H1 (cell line): ENCODE measurements around the gene VPS51.

Experiments used
- ZNF274 ChIP-seq: IDR thresholded peaks from 2 replicates; pipeline ENCODE4 v1.7.0; 2012; ENCODE audit warnings: low read length, borderline replicate concordance; ENCODE audit errors: extremely low read depth
- TF ChIP-seq, protein P1 (sequence below), 3 experiments: IDR thresholded peaks; 1 replicate in 2 of 3; 2 replicates in 1 of 3; pipeline versions ENCODE4 v1.5.1 to v1.6.1; 2011; ENCODE audit warnings: low read length in 3 of 3, mild to moderate bottlenecking in 3 of 3, inconsistent platforms in 2 of 3, low read depth in 1 of 3, moderate library complexity in 1 of 3; ENCODE audit not compliant: insufficient read depth in 1 of 3; ENCODE audit errors: control extremely low read depth in 1 of 3

DNA sequence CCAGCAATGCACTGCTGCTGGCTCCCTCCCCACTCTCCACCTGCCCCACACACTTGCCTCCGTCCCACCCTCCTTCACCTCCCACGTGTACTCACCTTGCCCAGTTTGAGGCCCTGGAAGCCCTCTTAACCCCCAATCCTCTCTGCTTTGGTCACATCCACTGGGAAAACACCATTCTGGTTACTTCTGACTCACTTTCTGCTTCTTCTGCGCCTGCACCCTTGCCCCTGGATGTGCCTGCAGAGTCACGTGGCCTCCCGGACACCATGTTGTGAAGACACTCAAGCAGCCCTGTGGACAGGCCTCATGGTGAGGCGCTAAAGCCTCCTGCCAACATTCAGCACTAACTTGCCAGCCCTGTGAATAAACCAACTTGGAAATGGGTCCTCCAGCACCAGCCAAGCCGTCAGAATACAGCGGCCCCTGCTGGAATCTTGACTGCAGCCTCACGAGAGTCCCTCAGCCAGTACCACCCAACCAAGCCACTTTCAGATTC is 35.1 kb upstream of the VPS51 start:
- TF ChIP-seq, protein P1, sequence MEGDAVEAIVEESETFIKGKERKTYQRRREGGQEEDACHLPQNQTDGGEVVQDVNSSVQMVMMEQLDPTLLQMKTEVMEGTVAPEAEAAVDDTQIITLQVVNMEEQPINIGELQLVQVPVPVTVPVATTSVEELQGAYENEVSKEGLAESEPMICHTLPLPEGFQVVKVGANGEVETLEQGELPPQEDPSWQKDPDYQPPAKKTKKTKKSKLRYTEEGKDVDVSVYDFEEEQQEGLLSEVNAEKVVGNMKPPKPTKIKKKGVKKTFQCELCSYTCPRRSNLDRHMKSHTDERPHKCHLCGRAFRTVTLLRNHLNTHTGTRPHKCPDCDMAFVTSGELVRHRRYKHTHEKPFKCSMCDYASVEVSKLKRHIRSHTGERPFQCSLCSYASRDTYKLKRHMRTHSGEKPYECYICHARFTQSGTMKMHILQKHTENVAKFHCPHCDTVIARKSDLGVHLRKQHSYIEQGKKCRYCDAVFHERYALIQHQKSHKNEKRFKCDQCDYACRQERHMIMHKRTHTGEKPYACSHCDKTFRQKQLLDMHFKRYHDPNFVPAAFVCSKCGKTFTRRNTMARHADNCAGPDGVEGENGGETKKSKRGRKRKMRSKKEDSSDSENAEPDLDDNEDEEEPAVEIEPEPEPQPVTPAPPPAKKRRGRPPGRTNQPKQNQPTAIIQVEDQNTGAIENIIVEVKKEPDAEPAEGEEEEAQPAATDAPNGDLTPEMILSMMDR (IDR thresholded peaks at IDR 0.05; ENCODE audit: control extremely low read depth in 1 of 3, insufficient read depth in 1 of 3, low read depth in 1 of 3, low read length in 3 of 3): peak; percentile 65 to 83 (median 68)
- TF ChIP-seq ZNF274: no peak
